Measurements from ENCODE around the gene TEX19. TPM values are rescaled to one million over a fixed set of nuclear protein-coding genes. Genes with fewer than 3 reads are reported as not detected.

The TEX19 gene
- total RNA-seq, 2 experiments from 2014 or later, result 2.0 to 3.4 TPM

DNA sequence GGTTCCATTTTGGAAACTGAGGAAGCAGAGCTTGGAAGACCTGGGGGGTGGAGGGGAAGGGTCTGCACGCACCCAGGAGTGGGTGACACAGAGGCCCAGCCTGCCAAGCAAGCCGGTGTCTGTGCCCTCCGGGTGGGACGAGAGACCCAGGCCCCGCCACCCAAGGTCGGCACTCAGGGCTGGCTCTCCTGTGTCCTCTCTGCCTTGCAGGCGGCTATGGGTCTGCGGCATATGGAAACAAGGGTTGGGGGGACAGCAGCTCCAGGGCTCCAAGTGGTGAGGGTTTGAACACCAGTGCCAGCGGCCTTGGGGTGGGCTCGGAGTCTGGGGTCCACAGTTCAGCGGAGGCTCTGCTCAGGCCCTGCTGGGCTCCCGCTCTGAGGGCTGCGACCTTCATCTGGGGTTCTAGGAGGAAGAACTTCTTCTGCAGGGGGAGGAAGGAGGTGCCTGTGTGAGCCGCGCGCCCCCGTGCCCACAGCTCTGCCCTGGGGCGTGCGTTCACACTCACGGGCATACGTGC lies 37.0 kb upstream of the TEX19 start:
- no peak overlapping the region for H3K27ac ChIP-seq (ENCODE audit: low read depth, low read length, poor library complexity, severe bottlenecking)
- CTCF ChIA-PET (ENCODE audit: unreplicated experiment), result no interaction called here
- H3K79me2 ChIP-seq (ENCODE audit: insufficient read depth, low read depth, low read length), result no peaks in the 10 kb centered on the region
- H3K36me3 ChIP-seq (ENCODE audit: insufficient read depth, low read length), result no peaks in the 10 kb centered on the region
- H3K4me1 ChIP-seq (ENCODE audit: insufficient read depth, low read length, poor library complexity, severe bottlenecking), result no peaks in the 10 kb centered on the region
- no peaks in the 10 kb centered on the region for H3K9me2 ChIP-seq (ENCODE audit: insufficient read depth, low read length)
- no peak for TF ChIP-seq EZH2phosphoT487 (IDR thresholded peaks at IDR 0.05; ENCODE audit: borderline replicate concordance, low read depth, low read length)
- no peak for TF ChIP-seq CTCF (conservative IDR thresholded peaks at IDR 0.05; ENCODE audit: low read length)
- POLR2A ChIA-PET, result no interaction called here
- peaks cover 8% of the 10 kb centered on the region; the same call in 1 of the 2 replicates for H3K9me3 ChIP-seq (ENCODE audit: low read length)
- H4K20me1 ChIP-seq (ENCODE audit: insufficient read depth, low read length), result no peaks in the 10 kb centered on the region
- H3K4me2 ChIP-seq (ENCODE audit: low read length), result no peak overlapping the region
- no peak overlapping the region for H2AFZ ChIP-seq (ENCODE audit: low read length)
- intact Hi-C loops (cut with micrococcal nuclease; ENCODE audit: unreplicated experiment), result loop anchor here (1.0 kb wide), 1 partner anchor 86 kb away; no protein-coding TSS in a partner anchor
- H3K4me3 ChIP-seq (ENCODE audit: low read depth, low read length, poor library complexity, severe bottlenecking), result no peak overlapping the region
- DNase-seq (ENCODE audit: low spot score), result no peak
- BruUV-seq (replicated peaks), result no TSS peak

GRCh38 chr17:82322526-82323453 lies 36.3 kb upstream of the TEX19 start:
- TF ChIP-seq CTCF (conservative IDR thresholded peaks at IDR 0.05; ENCODE audit: low read length) (no peak), EZH2phosphoT487 (IDR thresholded peaks at IDR 0.05; ENCODE audit: borderline replicate concordance, low read depth, low read length) (no peak)
- H2AFZ ChIP-seq (ENCODE audit: low read length), result no peak overlapping the region
- POLR2A ChIA-PET, result no interaction called here
- no peak overlapping the region for H3K4me3 ChIP-seq (ENCODE audit: low read depth, low read length, poor library complexity, severe bottlenecking)
- H4K20me1 ChIP-seq (ENCODE audit: insufficient read depth, low read length), result no peaks in the 10 kb centered on the region
- no peak overlapping the region for H3K4me2 ChIP-seq (ENCODE audit: low read length)
- no peak overlapping the region for H3K27ac ChIP-seq (ENCODE audit: low read depth, low read length, poor library complexity, severe bottlenecking)
- CTCF ChIA-PET (ENCODE audit: unreplicated experiment), result no interaction called here
- H3K79me2 ChIP-seq (ENCODE audit: insufficient read depth, low read depth, low read length), result no peaks in the 10 kb centered on the region
- intact Hi-C loops (cut with micrococcal nuclease; ENCODE audit: unreplicated experiment), result no loop called here
- H3K9me2 ChIP-seq (ENCODE audit: insufficient read depth, low read length), result no peaks in the 10 kb centered on the region
- no peak for DNase-seq (ENCODE audit: low spot score)
- peaks cover 8% of the 10 kb centered on the region; the same call in 1 of the 2 replicates for H3K9me3 ChIP-seq (ENCODE audit: low read length)
- BruUV-seq (replicated peaks), result no TSS peak
- no peaks in the 10 kb centered on the region for H3K36me3 ChIP-seq (ENCODE audit: insufficient read depth, low read length)
- H3K4me1 ChIP-seq (ENCODE audit: insufficient read depth, low read length, poor library complexity, severe bottlenecking), result no peaks in the 10 kb centered on the region

Data from OCI-LY7 (cell line).